GM20000 (cell line): ENCODE results near the gene CROCC2.

Source experiments
- DNase-seq: peaks from one replicate; pipeline ENCODE4 v3.0.0; 2012; ENCODE audit warnings: low spot score
- TF ChIP-seq, protein P1 (sequence below): IDR thresholded peaks from 2 replicates; pipeline ENCODE4 v1.5.1; 2012; ENCODE audit warnings: mild to moderate bottlenecking, control low read depth; ENCODE audit errors: extremely low read depth, missing control alignments

CROCC2 gene

DNA sequence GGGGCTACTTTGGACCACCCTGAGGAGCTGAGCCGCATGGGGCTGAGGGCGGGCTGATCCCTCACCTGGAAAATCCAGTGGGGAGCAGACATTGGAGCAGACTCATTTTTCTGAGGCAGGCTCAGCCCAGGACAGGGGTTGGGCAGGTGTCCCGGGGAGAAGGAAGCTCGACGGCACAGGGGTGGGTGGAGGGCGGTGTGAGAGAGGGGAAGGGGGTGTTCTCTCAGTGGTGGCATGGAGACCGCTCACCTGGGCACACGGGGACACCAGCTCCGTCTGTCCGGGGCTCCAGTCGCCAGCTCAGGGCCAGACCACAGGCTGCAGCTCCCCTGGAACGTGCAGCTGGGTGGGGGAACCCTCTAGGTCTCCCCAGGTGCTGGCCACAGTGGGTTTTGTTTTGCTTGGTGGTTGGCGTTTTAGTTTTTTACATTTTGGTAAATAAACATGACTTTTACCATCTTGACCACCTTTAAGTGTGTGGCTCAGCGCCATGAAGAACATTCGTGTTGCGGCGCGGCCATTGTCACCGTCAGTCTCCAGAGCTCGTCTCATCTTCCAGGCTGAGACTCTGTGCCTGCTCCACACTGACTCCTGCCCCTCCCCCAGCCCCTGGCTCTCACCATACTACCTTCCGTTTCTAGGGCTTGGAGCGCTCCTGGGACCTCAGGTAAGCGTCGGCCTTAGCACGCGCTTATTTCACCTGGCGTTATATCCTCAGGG is 5.8 kb upstream of the CROCC2 start:
- TF ChIP-seq, protein P1, sequence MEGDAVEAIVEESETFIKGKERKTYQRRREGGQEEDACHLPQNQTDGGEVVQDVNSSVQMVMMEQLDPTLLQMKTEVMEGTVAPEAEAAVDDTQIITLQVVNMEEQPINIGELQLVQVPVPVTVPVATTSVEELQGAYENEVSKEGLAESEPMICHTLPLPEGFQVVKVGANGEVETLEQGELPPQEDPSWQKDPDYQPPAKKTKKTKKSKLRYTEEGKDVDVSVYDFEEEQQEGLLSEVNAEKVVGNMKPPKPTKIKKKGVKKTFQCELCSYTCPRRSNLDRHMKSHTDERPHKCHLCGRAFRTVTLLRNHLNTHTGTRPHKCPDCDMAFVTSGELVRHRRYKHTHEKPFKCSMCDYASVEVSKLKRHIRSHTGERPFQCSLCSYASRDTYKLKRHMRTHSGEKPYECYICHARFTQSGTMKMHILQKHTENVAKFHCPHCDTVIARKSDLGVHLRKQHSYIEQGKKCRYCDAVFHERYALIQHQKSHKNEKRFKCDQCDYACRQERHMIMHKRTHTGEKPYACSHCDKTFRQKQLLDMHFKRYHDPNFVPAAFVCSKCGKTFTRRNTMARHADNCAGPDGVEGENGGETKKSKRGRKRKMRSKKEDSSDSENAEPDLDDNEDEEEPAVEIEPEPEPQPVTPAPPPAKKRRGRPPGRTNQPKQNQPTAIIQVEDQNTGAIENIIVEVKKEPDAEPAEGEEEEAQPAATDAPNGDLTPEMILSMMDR, result no peak
- no peak for DNase-seq

DNA sequence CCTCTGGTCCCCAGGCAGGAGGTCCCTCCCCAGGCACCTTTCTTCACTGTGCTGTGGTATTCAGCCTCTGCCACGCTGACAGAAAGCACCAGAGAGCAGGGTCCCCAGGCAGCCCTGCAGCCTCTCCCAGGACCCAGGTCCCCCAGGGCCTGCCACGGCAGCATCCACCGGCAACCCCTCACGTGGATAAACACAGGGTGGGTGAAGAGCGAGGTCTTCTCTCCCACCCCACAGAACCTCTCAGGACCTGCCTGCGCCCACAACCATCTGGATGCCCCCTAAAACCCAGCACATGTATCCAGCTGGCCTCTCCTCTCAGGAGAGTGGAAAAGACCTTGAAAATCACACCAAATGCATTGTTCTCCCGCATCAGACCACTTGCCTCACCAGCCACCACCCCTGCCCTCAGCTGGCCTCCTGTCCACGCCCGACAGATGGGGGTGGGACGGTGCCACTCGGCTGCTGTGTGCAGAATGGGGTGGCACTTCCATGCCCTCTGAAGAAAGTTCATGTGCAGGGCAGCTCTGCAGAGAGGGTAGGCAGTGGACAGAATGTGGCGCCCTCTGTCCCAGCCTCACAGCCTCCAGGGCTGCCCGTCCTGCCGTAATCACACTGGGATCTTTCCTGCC is 4.0 kb upstream of the CROCC2 start:
- TF ChIP-seq, protein P1, result no peak
- no peak for DNase-seq

DNA sequence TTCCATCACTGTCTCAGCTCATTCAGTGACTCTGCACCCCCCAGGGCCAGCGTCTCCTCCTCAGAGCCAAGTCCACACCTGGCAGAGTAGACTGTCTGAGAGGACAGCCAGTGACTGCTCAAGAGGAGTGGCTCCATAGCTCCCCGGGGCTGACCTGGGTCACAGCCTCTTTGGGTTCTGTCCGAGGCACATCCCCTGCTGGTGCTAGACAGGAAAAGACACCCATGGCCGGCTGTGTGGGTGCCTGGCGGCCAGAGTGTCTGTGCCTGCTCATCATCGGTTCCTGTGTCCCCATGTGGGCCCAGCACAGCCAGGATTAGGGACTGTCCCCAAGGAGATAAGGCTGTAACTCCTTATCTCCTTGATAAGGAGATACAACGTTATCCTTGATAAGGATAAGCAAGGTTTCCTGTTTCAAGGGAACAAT is 3.5 kb upstream of the CROCC2 start:
- TF ChIP-seq, protein P1, result no peak
- no peak for DNase-seq

DNA sequence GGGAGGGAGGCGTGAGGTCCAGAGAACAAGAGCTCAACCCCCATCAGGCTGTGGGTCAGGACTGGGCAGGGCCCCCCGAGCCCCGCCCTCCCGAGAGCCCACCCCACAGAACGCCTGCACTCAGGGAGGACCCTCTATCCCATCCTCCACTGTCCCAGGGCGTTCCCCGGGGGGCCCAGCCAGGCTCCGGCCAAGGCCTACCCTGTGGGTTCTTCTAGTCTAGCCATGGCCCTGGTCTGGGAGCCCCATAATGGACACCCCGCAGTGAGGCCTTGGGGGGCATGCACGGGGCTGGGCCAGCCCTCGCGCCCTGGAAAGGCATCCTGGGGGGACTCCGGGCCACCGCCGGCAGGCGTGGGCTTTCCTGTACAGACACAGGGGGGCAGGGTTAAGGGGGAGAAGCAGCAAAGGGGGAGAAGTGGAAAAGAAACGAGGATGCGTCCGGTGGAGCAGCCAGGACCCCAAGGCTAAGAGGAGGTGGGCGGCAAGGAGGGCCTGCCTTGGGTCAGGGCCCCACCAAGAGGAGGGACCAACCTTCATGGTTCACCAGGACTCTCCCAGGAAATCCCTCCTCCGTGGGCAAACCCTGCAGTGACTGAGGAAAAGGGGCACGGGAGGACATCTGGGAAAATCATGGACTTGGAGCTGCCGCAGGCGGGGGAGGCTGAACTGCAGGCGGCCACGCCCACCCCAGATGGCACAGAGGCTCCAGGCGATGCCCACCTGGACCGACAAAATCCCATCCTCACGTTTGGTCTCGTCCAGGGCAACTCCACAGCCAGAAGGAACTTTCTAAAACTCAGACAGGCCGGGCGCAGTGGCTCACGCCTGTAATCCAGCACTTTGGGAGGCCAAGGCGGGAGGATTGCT is 2.7 kb upstream of the CROCC2 start:
- TF ChIP-seq, protein P1, result no peak
- DNase-seq, result no peak

DNA sequence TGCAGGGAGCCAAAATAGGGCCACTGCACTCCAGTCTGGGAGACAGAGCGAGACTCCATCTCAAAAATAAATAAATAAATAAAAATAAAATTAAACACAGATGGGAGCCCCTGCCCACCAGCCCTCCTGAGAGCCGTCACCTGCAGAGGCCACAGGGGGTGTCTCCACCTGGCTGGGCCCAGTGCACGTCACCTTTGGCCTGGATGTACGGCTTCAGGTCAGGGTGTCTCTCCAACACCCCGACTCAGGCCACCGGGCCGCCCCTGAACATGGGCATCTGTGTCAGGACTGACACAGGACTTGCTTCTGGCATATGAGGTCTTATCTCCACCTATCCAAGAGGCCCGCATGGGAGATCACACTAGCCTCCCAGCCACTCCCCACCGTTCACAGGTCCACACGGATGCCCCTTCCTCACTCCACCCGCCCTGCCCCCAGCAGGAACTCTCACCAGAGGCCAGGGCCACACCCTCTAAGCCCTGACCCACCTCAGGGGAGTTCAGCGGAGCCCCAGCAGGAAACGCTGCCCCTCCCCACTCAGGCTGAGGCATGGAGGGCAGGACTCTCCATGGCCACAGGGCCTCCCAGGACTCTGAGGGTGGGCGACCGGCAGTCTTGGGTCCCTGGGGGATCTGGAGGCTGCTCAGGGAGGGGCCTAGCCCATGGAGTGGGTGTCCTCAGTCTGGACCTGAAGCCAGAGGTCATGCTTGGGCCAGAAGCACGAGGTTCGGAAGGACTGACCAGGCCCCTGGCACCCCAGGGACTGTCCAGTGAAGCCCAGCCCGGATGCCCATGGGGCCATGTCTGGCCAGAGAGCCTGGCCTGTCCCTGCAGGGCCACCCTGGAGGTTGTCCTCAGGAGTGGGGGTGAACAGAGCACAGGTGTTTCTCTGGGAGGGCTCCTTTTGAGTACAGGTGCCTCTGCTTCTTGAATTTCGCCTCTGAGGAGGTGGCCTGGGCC is 1.6 kb upstream of the CROCC2 start:
- DNase-seq, result no peak
- TF ChIP-seq, protein P1, result no peak

DNA sequence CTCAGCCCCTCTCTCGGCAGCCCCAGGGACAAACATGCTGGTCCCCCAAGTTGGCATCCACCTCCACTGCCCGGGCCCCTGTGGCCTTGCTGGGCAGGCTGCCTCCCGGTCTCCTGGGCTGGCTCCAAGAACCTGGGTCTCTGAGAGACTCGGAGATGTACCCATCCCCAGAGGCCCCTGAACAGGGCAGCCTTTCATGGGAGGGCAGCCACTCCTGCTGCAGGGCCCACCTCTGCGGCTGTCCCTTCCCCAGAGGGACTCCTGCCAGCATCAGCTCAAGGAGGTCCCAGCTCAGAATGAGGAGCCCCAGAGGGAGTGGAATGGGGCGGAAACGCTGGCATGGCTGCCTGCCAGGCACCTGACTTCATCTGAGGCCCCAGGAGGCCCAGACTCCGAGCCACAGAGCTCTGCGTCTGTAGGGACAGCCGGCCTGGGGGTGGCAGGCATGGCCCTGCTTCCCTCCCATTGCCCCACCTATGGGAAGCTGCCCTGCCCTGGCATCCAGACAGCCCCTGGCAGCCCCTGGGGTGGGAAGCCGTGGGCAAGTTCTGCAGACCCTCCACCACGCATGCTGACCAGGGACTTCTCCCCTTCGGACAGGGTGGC is 857 bp upstream of the CROCC2 start:
- no peak for DNase-seq
- TF ChIP-seq, protein P1, result no peak
